ENCODE results near the gene SLC38A10. TPM values are rescaled to one million over a fixed set of nuclear protein-coding genes. Genes with fewer than 3 reads are reported as not detected.
A peak's percentile ranks its signal among the peaks of the same experiment; 100 is the strongest.

The SLC38A10 gene
- total and polyA plus RNA-seq, 10 of the 15 experiments (the other 5 are each of a cell fraction or from before 2014, with no cell fraction given): 0.52 to 67.9 (median 22.1) TPM

- Histone ChIP-seq H3K79me2 (ENCODE audit: control insufficient read depth, insufficient read depth, low read length) (no peaks in the 10 kb centered on the region), H3K36me3 (ENCODE audit: control insufficient read depth in 2 of 2, insufficient read depth in 2 of 2, low read length in 1 of 2) (no peaks in the 10 kb centered on the region), H3K4me1 (ENCODE audit: control insufficient read depth, insufficient read depth, low read length) (no peaks in the 10 kb centered on the region), H2AFZ (ENCODE audit: control insufficient read depth, low read depth, low read length) (no peak overlapping the region), H3K4me2 (ENCODE audit: control insufficient read depth, insufficient read depth) (no peak overlapping the region), H3K9ac (ENCODE audit: control insufficient read depth, insufficient read depth, low read length) (no peak overlapping the region), H4K20me1 (ENCODE audit: control insufficient read depth, insufficient read depth) (peaks cover 4% of the 10 kb centered on the region), H3K4me3 (no peak overlapping the region), H3K27me3 (replicated peaks in 1 of 2; ENCODE audit: control insufficient read depth in 2 of 2, insufficient read depth in 2 of 2, low read length in 1 of 2) (no peaks in the 10 kb centered on the region; a peak in 2 of 4 replicates), H3K27ac (ENCODE audit: control insufficient read depth, insufficient read depth) (no peak overlapping the region), H3K9me3 (replicated peaks; ENCODE audit: control insufficient read depth, insufficient read depth, low read length) (no peaks in the 10 kb centered on the region)
- WGBS (ENCODE audit: insufficient coverage, insufficient replicate concordance, low lambda C conversion rate, missing lambda C conversion rate): 60% methylated on average over 31 of the region's 34 CpGs
- RAD21 ChIA-PET (ENCODE audit: unreplicated experiment): interaction anchor here (0.7 to 1.1 kb wide), 2 partner anchors 31 to 69 kb away, joined by 3 to 5 read pairs; no protein-coding TSS in a partner anchor
- no peak for FAIRE-seq
- ATAC-seq: peak; percentile 85
- intact Hi-C loops (cut with micrococcal nuclease; ENCODE audit: unreplicated experiment): no loop called here
- POLR2A ChIA-PET: no interaction called here
- CTCF ChIA-PET: interaction anchor here (0.6 to 1.7 kb wide), 4 partner anchors 12 to 31 kb away, joined by 3 to 5 read pairs (median 3); partner anchors contain the start of gene SLC38A10
- SMC1A ChIA-PET (ENCODE audit: uncharacterized antibody, unreplicated experiment): interaction anchor here (0.6 kb wide), 1 partner anchor 78 kb away, joined by 3 read pairs; no protein-coding TSS in a partner anchor
- BruUV-seq (replicated peaks): no TSS peak
- no peak for DNase-seq (ENCODE audit: low read depth, low spot score)
- in situ Hi-C loops (cut with MboI): no loop called here
- no peak for TF ChIP-seq SUPT20H (IDR thresholded peaks at IDR 0.05; ENCODE audit: borderline replicate concordance, control insufficient read depth, low read depth, low read length)
- peak; percentile 9; the same call in 1 of the 2 replicates for TF ChIP-seq RAD21 (IDR thresholded peaks at IDR 0.05; ENCODE audit: insufficient read depth, low read depth, low read length)
- TF ChIP-seq PML (IDR thresholded peaks at IDR 0.05; ENCODE audit: low read length): no peak
- peak; percentile 26 for TF ChIP-seq USF2 (IDR thresholded peaks at IDR 0.05; ENCODE audit: borderline replicate concordance, low read depth, low read length)
- no peak for TF ChIP-seq ETV6 (conservative IDR thresholded peaks at IDR 0.05 in 1 of 2, IDR thresholded peaks at IDR 0.05 in 1 of 2; ENCODE audit: borderline replicate concordance in 1 of 2, low read depth in 1 of 2)
- TF ChIP-seq, protein P1, sequence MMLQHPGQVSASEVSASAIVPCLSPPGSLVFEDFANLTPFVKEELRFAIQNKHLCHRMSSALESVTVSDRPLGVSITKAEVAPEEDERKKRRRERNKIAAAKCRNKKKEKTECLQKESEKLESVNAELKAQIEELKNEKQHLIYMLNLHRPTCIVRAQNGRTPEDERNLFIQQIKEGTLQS (IDR thresholded peaks at IDR 0.05; ENCODE audit: borderline replicate concordance, extremely low read depth, low read depth, low read length): peak; percentile 47; the same call in 1 of the 2 replicates
- TF ChIP-seq, protein P2, sequence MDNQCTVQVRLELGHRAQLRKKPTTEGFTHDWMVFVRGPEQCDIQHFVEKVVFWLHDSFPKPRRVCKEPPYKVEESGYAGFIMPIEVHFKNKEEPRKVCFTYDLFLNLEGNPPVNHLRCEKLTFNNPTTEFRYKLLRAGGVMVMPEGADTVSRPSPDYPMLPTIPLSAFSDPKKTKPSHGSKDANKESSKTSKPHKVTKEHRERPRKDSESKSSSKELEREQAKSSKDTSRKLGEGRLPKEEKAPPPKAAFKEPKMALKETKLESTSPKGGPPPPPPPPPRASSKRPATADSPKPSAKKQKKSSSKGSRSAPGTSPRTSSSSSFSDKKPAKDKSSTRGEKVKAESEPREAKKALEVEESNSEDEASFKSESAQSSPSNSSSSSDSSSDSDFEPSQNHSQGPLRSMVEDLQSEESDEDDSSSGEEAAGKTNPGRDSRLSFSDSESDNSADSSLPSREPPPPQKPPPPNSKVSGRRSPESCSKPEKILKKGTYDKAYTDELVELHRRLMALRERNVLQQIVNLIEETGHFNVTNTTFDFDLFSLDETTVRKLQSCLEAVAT (IDR thresholded peaks at IDR 0.05): no peak
- peak; percentile 62 for TF ChIP-seq SP1 (IDR thresholded peaks at IDR 0.05; ENCODE audit: low read depth, low read length)
- TF ChIP-seq KAT2A (conservative IDR thresholded peaks at IDR 0.05; ENCODE audit: control insufficient read depth, low read depth, low read length): no peak
- TF ChIP-seq ZNF274 (IDR thresholded peaks at IDR 0.05; ENCODE audit: insufficient read depth, insufficient read length): no peak
- TF ChIP-seq, protein P3, sequence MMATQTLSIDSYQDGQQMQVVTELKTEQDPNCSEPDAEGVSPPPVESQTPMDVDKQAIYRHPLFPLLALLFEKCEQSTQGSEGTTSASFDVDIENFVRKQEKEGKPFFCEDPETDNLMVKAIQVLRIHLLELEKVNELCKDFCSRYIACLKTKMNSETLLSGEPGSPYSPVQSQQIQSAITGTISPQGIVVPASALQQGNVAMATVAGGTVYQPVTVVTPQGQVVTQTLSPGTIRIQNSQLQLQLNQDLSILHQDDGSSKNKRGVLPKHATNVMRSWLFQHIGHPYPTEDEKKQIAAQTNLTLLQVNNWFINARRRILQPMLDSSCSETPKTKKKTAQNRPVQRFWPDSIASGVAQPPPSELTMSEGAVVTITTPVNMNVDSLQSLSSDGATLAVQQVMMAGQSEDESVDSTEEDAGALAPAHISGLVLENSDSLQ (IDR thresholded peaks at IDR 0.05): peak; percentile 48
- TF ChIP-seq CTCF (IDR thresholded peaks at IDR 0.05 in 2 of 3, conservative IDR thresholded peaks at IDR 0.05 in 1 of 3; ENCODE audit: control insufficient read depth in 2 of 3, extremely low read depth in 1 of 3, insufficient read depth in 1 of 3, low read depth in 3 of 3, low read length in 3 of 3): peak; percentile 25 to 40 (median 32); a peak in 4 of 6 replicates
- TF ChIP-seq RAD51 (IDR thresholded peaks at IDR 0.05): peak; percentile 59; the same call in 1 of the 2 replicates
- TF ChIP-seq USF1 (IDR thresholded peaks at IDR 0.05; ENCODE audit: borderline replicate concordance, extremely low read length, insufficient read depth, low read depth, low read length): peak; percentile 87
Measured at GRCh38 chr17:81322271-81323082, 27.4 kb upstream of the SLC38A10 start.
